ENCODE measurements around the gene CADPS.
A peak's percentile ranks its signal among the peaks of the same experiment; 100 is the strongest.

The CADPS gene

DNA sequence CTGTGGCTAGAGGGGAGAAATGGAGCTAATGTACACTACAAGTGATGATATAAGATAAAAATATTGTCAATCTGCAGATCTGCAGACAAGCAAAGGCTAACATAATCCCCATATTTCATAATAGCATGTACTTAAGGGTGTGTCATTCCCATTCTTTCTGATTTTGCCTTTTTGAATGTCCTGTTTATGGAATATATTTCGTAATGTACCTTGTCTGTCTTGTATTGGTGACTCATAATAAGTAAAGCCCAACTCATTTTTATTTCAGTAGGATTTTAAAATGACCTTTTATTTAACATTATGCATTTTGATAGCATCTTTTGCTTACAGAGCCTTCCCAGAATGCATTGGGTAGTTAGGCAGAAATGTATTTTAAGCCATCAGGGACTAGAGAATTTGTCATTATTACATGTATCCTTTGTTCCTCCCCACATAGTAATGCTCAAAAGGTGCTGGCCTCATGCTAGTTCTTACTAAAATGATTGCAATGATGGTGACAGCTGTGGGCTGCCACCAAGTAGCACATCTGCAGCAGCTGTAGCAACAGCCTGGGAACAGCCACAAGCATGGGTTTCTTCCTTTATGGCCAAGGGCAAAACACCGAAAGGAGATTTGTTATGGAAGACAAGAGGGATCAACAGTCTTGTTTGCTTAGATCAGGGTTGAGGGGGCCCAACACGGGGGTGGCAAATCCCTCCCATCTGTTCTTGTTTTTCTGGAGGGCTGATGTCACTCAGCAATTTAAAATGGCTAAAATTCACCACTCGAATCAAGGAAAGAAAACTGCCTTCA lies 188.5 kb downstream of the CADPS start:
- DNase-seq (ENCODE audit: low spot score) = no peak

DNA sequence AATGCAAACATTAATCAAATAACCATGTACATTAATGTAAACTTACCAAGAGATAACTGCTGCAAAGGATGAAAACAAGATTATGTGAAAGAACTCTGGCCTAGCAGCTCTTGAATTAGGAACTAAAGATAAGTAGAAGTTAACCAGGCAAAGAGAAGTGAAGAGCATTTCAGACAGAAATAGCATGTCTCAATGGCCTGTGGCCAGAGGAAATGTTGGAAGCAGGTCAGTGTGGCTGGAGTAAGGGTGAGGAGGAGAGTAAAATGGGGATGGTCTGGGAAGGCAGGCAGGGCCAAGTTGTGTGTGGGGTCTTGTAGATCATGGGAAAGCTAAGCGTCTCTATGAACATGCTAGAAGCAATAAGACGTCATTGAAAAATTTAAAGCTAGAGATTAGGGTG lies 192.4 kb downstream of the CADPS start:
- no peak for DNase-seq (ENCODE audit: low spot score)

DNA sequence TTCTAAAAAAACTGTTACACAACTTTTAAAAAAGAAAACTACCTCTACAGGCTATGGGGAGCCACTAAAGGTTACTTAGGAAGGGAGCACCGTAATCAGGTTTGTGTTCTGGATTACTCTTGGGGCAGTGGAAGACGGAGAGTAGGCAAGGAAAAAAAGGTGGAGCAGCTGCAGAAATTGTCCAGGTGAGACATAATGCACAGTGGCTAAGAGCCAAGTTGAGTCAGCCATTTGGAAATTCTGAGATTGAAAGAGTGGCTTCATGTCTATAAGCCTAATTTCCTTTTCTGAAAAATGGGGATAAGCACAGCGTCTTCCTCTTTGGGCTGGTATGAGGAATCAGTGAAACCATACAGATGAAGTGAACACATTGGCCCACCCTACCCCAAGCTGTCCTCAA lies 195.2 kb downstream of the CADPS start:
- no peak for DNase-seq (ENCODE audit: low spot score)

DNA sequence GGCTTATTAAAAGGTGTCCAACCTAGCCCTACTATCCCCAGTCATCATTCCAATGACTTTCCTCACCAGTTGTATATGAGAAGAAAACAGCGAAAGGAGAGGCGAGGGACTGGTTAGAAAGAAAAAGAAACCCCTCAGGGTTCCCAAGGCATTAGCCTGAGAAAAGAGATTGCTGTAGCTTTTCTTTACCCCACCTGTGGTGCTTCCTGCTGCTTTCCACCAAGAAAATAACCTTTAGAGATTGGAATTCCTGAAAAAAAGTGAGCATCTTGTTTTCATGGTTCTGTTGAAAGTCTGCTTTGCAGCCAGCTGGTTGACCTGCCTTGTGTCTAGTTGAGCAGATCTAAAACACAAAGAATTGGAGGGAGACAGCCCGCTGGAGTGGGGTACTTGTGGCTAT lies 196.4 kb downstream of the CADPS start:
- DNase-seq (ENCODE audit: low spot score) = no peak

GRCh38 chr3:62677926-62678325 lies 197.3 kb downstream of the CADPS start:
- no peak for DNase-seq (ENCODE audit: low spot score)

- DNase-seq (ENCODE audit: low spot score) = no peak
Observed at GRCh38 chr3:62676689-62677271, 198.4 kb downstream of the CADPS start.

DNA sequence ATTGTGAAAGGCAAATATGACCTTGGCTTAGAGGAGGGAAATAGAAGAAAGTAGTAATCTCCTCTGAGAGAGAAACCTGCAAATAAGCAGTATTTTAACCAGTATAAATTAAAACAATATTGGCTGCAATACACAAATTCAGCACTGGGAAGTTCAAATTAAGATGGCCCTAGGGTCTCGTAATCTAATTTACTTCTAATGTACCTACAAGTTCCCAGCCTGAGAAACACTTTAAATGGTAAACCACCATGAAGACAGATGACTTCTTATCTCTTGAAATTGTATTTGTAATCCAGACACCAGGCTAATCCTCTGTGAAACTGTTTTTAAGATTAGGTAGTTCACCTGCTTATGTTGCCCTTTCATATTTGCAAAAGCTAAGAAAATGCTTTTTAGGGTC lies 199.7 kb downstream of the CADPS start:
- DNase-seq (ENCODE audit: low spot score) = no peak

DNA sequence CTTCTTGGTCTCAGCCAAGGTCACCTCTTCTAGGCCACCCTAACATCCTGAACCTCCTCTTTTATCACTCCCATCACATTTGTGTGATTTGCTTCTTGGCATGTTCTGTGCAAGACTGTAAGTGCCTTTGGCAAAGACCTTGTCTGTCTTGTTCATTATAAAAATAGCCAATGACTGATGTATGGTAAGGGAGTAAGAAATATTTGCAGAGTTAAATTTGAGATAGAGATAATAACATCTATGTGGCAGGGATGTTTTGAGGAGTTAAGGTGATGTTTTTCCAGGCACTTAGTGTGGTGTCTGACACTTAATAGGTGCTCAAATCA lies 202.3 kb downstream of the CADPS start:
- DNase-seq (ENCODE audit: low spot score) = peak; percentile 9

- peak; percentile 11 for DNase-seq (ENCODE audit: low spot score)
Observed at GRCh38 chr3:62672270-62672987, 202.8 kb downstream of the CADPS start.

- no peak for DNase-seq (ENCODE audit: low spot score)
Observed at GRCh38 chr3:62670351-62670750, 204.9 kb downstream of the CADPS start.

GRCh38 chr3:62669161-62669560 lies 206.1 kb downstream of the CADPS start:
- no peak for DNase-seq (ENCODE audit: low spot score)

DNA sequence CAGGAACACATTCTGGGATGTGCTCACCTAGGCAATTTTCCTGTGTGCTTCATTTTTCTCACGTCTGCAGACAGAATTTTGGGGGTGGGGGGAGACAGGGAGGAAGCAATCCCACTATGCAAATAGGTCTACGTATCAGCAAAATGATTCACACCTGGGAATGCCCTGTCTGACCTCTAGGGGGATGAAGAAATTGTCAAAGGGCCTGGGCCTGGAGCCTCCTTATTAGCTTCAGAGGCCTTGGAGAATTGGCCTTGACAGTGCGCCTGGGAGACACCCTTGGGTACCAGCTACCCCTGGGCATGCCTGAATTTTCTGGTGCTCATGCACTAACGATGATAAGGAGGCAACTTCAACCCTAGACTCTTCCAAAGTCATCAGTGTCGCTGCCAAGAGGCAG lies 207.5 kb downstream of the CADPS start:
- DNase-seq (ENCODE audit: low spot score) = peak; percentile 62

DNA sequence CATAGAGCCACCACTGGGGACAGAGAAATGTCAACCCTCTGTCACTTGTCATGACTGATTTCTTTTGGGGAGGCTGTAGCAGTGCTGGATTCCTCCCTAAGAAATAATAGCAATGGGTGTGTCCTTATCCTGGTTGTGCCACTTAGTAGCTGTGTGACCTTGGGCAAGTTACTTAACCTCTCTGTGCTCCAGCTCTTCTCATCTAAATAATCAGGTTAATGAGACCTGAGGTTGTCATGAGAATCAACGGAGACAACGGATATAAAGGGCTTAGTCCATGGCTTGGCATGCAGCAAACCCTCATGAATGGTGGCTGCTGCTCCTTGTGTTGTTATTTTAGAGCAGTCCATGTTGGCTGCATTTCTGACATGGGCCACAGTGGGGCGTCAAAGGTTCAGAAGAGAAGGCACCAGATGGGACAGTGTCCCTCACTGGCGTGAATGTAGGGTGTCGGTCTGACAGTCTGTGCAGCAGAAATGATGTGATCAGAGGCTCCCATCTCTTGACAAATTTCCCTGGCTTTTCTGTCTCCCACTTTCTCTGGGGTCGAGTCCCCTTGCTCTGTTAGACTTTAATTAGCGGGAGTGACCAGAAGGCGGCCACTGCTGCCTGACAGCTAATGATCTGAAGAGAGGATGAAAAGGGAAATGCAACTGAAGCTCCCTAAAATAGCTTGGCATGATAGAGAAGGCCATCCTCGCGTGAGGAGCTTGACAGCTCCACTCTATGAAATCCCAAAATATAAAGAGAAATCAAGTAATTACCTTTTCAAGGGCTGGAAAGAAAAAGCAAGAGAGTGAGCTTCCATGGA lies 209.4 kb downstream of the CADPS start:
- peak; percentile 88 for DNase-seq (ENCODE audit: low spot score)

GRCh38 chr3:62662677-62663076 lies 212.5 kb downstream of the CADPS start:
- no peak for DNase-seq (ENCODE audit: low spot score)

GRCh38 chr3:62659660-62660059 lies 215.6 kb downstream of the CADPS start:
- DNase-seq (ENCODE audit: low spot score) = peak; percentile 22

- DNase-seq (ENCODE audit: low spot score) = no peak
Observed at GRCh38 chr3:62655691-62656063, 219.5 kb downstream of the CADPS start.

GRCh38 chr3:62655056-62655690 lies 220.0 kb downstream of the CADPS start:
- DNase-seq (ENCODE audit: low spot score) = no peak

- DNase-seq (ENCODE audit: low spot score) = no peak
Observed at GRCh38 chr3:62653796-62654195, 221.4 kb downstream of the CADPS start.

DNA sequence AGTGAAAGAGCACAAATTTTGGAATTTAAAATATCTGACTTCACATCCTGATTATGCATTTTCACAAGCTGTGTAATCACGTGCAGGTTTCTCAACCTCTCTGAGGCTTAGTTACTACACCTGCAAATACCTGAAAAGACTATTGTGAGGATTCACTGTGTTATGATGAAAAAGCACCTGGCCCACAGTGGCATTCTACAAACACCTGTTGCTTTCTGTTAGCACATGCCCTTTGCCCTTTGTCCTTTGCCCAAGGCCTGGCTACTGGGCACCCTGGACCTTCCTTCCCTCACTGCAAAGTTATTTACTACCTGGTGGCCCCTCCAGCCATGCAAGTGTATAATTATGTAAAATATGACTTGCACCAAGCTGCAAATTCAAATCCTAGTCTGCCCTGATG lies 227.5 kb downstream of the CADPS start:
- DNase-seq (ENCODE audit: low spot score) = no peak

DNA sequence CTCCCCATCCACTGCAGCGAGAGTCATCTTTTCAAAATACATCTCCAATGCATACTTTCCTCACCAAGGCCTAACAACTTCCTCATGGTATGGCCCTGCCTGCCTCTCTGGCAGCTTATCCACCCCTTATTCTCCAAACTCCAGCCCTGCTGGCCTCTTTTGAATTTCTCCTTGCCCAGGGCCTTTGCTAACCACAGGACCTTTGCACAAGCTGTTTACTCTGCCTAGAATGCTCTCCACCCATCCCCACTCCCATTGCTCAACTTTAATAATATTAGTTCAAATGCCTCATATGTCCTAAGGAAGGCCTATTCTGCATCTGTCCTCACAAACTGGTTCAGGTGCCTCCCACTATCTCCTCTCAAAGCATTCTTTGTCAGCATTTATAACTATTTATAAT lies 230.7 kb downstream of the CADPS start:
- no peak for DNase-seq (ENCODE audit: low spot score)

DNA sequence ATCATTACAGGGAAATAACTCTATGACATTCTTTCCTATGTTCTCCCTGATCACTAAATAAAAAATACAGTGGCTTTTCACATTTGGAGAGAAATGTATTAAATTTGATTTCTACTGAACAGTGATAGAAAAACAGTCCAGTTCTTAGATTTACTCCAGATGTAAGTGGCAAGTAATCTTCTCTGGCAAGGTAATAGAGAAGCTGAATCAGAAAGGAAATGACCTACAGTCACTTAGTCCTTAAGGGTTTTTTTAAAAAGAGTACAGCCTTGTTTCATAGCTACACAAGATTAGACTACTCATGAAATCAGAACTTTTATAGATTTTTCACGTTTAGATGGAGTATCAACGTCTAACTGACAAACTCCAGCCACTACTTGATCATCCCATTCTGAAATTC lies 236.9 kb downstream of the CADPS start:
- no peak for DNase-seq (ENCODE audit: low spot score)

- no peak for DNase-seq (ENCODE audit: low spot score)
Observed at GRCh38 chr3:62636235-62636826, 238.9 kb downstream of the CADPS start.

Data from NAMALWA (cell line).